Measurements from ENCODE around the gene ADAMTS15. TPM values are rescaled to one million over a fixed set of nuclear protein-coding genes. Genes with fewer than 3 reads are reported as not detected.
A peak's percentile ranks its signal among the peaks of the same experiment; 100 is the strongest.

Gene ADAMTS15
- total and polyA plus RNA-seq, 2 donors (not counting 3 experiments of a cell fraction or from before 2014, with no cell fraction given), result 0.08 TPM; not detected in 1

DNA sequence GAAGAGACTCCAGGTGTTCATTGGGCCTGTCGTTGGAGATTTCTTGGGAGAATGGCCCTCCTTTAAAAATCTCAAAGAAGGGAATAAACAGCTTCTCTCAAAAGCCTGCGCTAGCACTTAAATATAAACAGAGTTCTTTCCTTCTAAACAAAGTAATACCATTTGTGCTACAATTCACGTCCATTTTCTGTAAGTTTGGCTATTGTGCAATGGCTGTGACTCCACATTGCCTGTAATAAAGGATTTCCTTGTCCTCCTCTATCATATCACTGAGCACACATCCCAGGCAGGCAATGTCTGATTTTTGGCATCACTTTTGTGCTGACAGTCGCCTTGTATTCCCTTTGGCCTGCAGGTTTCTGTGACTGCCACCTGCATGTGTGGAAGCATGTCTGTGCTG, 15.1 kb upstream of the ADAMTS15 start:
- Histone ChIP-seq H3K36me3 (ENCODE audit: control insufficient read depth in 2 of 2, extremely low read depth in 1 of 2, insufficient read depth in 2 of 2, low read length in 2 of 2) (no peaks in the 10 kb centered on the region), H3K27ac (ENCODE audit: insufficient read depth, low read depth, low read length) (no peak overlapping the region), H3K79me2 (ENCODE audit: control insufficient read depth, insufficient read depth, low read length) (no peaks in the 10 kb centered on the region), H3K27me3 (ENCODE audit: control insufficient read depth in 2 of 2, insufficient read depth in 2 of 2, low read length in 2 of 2) (peaks cover 23 to 24% of the 10 kb centered on the region in 2 experiments), H3K4me1 (ENCODE audit: control insufficient read depth, extremely low read depth, insufficient read depth, low read length) (no peaks in the 10 kb centered on the region), H4K20me1 (replicated peaks; ENCODE audit: control insufficient read depth, extremely low read depth, insufficient read depth, low read length) (no peaks in the 10 kb centered on the region), H3K4me2 (ENCODE audit: insufficient read depth, low read length) (no peak overlapping the region), H2AFZ (ENCODE audit: low read depth, low read length) (no peak overlapping the region), H3K9me1 (replicated peaks; ENCODE audit: control insufficient read depth, extremely low read depth, insufficient read depth, low read length) (no peaks in the 10 kb centered on the region), H3K4me3 (replicated peaks in 1 of 3; ENCODE audit: insufficient read depth in 1 of 3, low read depth in 1 of 3, low read length in 3 of 3) (no peak overlapping the region), H3K9me3 (replicated peaks; ENCODE audit: control insufficient read depth, insufficient read depth, low read length) (no peaks in the 10 kb centered on the region), H3K9ac (replicated peaks; ENCODE audit: extremely low read depth, insufficient read depth, low read length) (no peak overlapping the region)
- no peak for FAIRE-seq
- ChIA-PET POLR2A (no interaction called here), CTCF (interaction anchor here (0.9 to 12.3 kb wide), 10 partner anchors 8 to 1241 kb away, joined by 3 to 464 read pairs (median 16); partner anchors contain the start of gene SNX19)
- no TSS peak for BruUV-seq (replicated peaks)
- dilution Hi-C loops (cut with MboI; ENCODE audit: extremely low pct_ligation_motif_present, low sequenced_read_pairs), result loop anchor here (25.0 kb wide), 1 partner anchor 429 kb away; no protein-coding TSS in a partner anchor
- intact Hi-C loops (cut with micrococcal nuclease), result loop anchor here (5.0 kb wide), 1 partner anchor 121 kb away; the partner anchor contains the start of gene ZBTB44
- TF ChIP-seq EZH2 (IDR thresholded peaks at IDR 0.05; ENCODE audit: borderline replicate concordance, low read depth, low read length, severe bottlenecking), result no peak
- TF ChIP-seq JUN (IDR thresholded peaks at IDR 0.05; ENCODE audit: borderline replicate concordance, insufficient read depth, insufficient read length, low read depth), result no peak
- no peak for TF ChIP-seq POLR2AphosphoS5 (IDR thresholded peaks at IDR 0.05; ENCODE audit: insufficient read depth, low read depth, low read length)
- no peak for TF ChIP-seq GATA2 (IDR thresholded peaks at IDR 0.05; ENCODE audit: insufficient read depth, insufficient read length, low read depth, low read length)
- no peak for TF ChIP-seq POLR2A (IDR thresholded peaks at IDR 0.05; ENCODE audit: low read depth, low read length)
- no peak for TF ChIP-seq MYC (IDR thresholded peaks at IDR 0.05; ENCODE audit: low read depth, low read length)
- DNase-seq (ENCODE audit: low read depth, low spot score), result no peak

DNA sequence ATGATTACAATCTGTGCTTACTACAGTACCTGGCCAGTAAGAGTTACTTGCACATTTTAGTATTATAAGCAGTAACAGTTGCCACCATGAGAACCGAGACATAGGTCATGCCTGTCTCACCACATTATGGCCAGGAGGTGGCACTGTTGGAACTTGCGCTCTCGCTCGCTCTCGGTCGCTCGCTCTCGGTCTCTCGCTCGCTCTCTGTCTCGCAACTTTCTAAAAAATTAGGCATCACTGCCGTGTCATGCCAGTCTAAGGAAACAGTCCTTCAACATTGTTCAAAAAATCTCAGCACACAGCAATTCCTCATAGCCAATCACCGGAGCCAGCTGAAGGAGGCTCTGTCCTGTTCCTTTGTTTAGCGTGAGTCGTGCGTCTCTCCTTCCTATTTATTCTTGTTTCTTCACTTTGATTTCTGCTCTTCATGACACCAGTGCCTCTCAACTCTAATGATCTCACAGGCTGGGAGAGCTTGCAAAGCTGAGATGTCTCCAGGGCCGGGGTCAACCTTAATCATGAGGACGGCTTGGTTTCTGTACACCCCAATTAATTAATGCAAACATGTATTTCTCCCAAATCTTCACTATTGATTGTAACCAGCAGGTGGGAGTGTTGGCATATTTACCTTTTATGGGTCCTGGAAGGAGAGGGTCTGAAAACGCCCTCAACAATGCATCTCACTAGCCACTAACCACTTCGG, 13.8 kb upstream of the ADAMTS15 start:
- no peaks in the 10 kb centered on the region for H3K4me1 ChIP-seq (ENCODE audit: control insufficient read depth, extremely low read depth, insufficient read depth, low read length)
- H3K79me2 ChIP-seq (ENCODE audit: control insufficient read depth, insufficient read depth, low read length), result no peaks in the 10 kb centered on the region
- FAIRE-seq, result peak; percentile 99
- peak overlapping the region; percentile 63 for H3K9ac ChIP-seq (replicated peaks; ENCODE audit: extremely low read depth, insufficient read depth, low read length)
- H3K9me3 ChIP-seq (replicated peaks; ENCODE audit: control insufficient read depth, insufficient read depth, low read length), result no peaks in the 10 kb centered on the region
- H3K4me3 ChIP-seq (replicated peaks in 1 of 3; ENCODE audit: insufficient read depth in 1 of 3, low read depth in 1 of 3, low read length in 3 of 3), result peak overlapping the region; percentile 51 to 70 (median 51)
- ChIA-PET CTCF (interaction anchor here (0.6 to 12.3 kb wide), 27 partner anchors 9 to 1240 kb away, joined by 3 to 464 read pairs (median 4); partner anchors contain the start of gene SNX19), POLR2A (interaction anchor here (0.8 kb wide), 1 partner anchor 427 kb away, joined by 4 read pairs; no protein-coding TSS in a partner anchor)
- H3K9me1 ChIP-seq (replicated peaks; ENCODE audit: control insufficient read depth, extremely low read depth, insufficient read depth, low read length), result no peaks in the 10 kb centered on the region
- H3K4me2 ChIP-seq (ENCODE audit: insufficient read depth, low read length), result peak overlapping the region; percentile 85
- dilution Hi-C loops (cut with MboI; ENCODE audit: extremely low pct_ligation_motif_present, low sequenced_read_pairs) (loop anchor here (25.0 kb wide), 1 partner anchor 428 kb away; no protein-coding TSS in a partner anchor), intact Hi-C loops (cut with micrococcal nuclease) (loop anchor here (1.0 to 5.0 kb wide), 7 partner anchors 88 to 460 kb away; partner anchors contain the start of gene ZBTB44)
- BruUV-seq (replicated peaks), result no TSS peak
- no peaks in the 10 kb centered on the region for H3K36me3 ChIP-seq (ENCODE audit: control insufficient read depth in 2 of 2, extremely low read depth in 1 of 2, insufficient read depth in 2 of 2, low read length in 2 of 2)
- TF ChIP-seq, protein P1, sequence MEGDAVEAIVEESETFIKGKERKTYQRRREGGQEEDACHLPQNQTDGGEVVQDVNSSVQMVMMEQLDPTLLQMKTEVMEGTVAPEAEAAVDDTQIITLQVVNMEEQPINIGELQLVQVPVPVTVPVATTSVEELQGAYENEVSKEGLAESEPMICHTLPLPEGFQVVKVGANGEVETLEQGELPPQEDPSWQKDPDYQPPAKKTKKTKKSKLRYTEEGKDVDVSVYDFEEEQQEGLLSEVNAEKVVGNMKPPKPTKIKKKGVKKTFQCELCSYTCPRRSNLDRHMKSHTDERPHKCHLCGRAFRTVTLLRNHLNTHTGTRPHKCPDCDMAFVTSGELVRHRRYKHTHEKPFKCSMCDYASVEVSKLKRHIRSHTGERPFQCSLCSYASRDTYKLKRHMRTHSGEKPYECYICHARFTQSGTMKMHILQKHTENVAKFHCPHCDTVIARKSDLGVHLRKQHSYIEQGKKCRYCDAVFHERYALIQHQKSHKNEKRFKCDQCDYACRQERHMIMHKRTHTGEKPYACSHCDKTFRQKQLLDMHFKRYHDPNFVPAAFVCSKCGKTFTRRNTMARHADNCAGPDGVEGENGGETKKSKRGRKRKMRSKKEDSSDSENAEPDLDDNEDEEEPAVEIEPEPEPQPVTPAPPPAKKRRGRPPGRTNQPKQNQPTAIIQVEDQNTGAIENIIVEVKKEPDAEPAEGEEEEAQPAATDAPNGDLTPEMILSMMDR (IDR thresholded peaks at IDR 0.05; ENCODE audit: extremely low read depth in 1 of 2, insufficient read depth in 1 of 2, low read depth in 1 of 2, low read length in 2 of 2), result peak; percentile 79 to 87
- TF ChIP-seq EZH2 (IDR thresholded peaks at IDR 0.05; ENCODE audit: borderline replicate concordance, low read depth, low read length, severe bottlenecking), result no peak
- DNase-seq (ENCODE audit: low read depth, low spot score), result peak; percentile 87
- H3K27ac ChIP-seq (ENCODE audit: insufficient read depth, low read depth, low read length), result peak overlapping the region; percentile 6
- no peaks in the 10 kb centered on the region for H4K20me1 ChIP-seq (replicated peaks; ENCODE audit: control insufficient read depth, extremely low read depth, insufficient read depth, low read length)
- peaks cover 10 to 12% of the 10 kb centered on the region in 2 experiments for H3K27me3 ChIP-seq (ENCODE audit: control insufficient read depth in 2 of 2, insufficient read depth in 2 of 2, low read length in 2 of 2)
- peak overlapping the region; percentile 75 for H2AFZ ChIP-seq (ENCODE audit: low read depth, low read length)

Data from endothelial cell of umbilical vein (primary cell).